ENCODE data around the gene HS6ST1. TPM values are rescaled to one million over a fixed set of nuclear protein-coding genes. Genes with fewer than 3 reads are reported as not detected.
A peak's percentile ranks its signal among the peaks of the same experiment; 100 is the strongest.

Gene HS6ST1
- total and polyA plus RNA-seq, 2 donors, result 16.9 to 40.0 TPM

- Histone ChIP-seq H3K36me3 (ENCODE audit: insufficient read depth) (no peaks in the 10 kb centered on the region), H3K4me3 (ENCODE audit: low read depth, low read length) (peak overlapping the region; percentile 56), H3K27ac (ENCODE audit: low read depth) (peak overlapping the region; percentile 59), H3K4me1 (ENCODE audit: insufficient read depth) (no peaks in the 10 kb centered on the region)
- no peak for DNase-seq (ENCODE audit: extremely low spot score)
- WGBS, result under 1% methylated on average over 84 of the region's 84 CpGs
Observed at GRCh38 chr2:128232965-128233789, 85.5 kb downstream of the HS6ST1 start.

- DNase-seq (ENCODE audit: extremely low spot score), result no peak
- H3K36me3 ChIP-seq (ENCODE audit: insufficient read depth), result no peaks in the 10 kb centered on the region
- no peaks in the 10 kb centered on the region for H3K4me1 ChIP-seq (ENCODE audit: insufficient read depth)
- H3K27ac ChIP-seq (ENCODE audit: low read depth), result no peak overlapping the region
- no peak overlapping the region for H3K4me3 ChIP-seq (ENCODE audit: low read depth, low read length)
Observed at GRCh38 chr2:128228894-128229293, 89.8 kb downstream of the HS6ST1 start.

DNA sequence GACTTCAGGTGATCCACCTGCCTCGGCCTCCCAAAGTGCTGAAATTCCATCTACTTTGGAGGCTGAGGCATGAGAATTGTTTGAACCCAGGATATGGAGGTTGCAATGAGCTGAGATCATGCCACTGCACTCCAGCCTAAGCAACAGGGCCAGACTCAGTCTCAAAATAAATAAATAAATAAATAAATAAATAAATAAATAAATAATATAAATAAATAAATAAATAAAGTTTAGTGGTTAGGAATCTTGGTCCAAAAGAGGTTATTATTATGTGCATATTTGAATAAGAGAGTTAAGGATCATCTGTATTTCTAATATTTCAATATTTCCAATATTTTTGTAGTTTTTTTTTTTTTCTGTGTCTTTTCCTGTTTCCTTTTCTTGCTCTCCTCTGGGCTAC is 90.8 kb downstream of the HS6ST1 start:
- WGBS, result 95% methylated on average over 1 of the region's 1 CpG

GRCh38 chr2:128219891-128220290 is 98.8 kb downstream of the HS6ST1 start:
- Histone ChIP-seq H3K4me3 (ENCODE audit: low read depth, low read length) (no peak overlapping the region), H3K4me1 (ENCODE audit: insufficient read depth) (no peaks in the 10 kb centered on the region)
- WGBS, result 56% methylated on average over 8 of the region's 8 CpGs

More for the DNA sequence above, 90.8 kb downstream of the HS6ST1 start:
- no peak for DNase-seq (ENCODE audit: extremely low spot score)
- no peak overlapping the region for H3K4me3 ChIP-seq (ENCODE audit: low read depth, low read length)
- no peaks in the 10 kb centered on the region for H3K36me3 ChIP-seq (ENCODE audit: insufficient read depth)
- no peaks in the 10 kb centered on the region for H3K4me1 ChIP-seq (ENCODE audit: insufficient read depth)
- H3K27ac ChIP-seq (ENCODE audit: low read depth), result no peak overlapping the region

GRCh38 chr2:128217671-128218070 is 101.0 kb downstream of the HS6ST1 start:
- Histone ChIP-seq H3K36me3 (ENCODE audit: insufficient read depth) (no peaks in the 10 kb centered on the region), H3K4me1 (ENCODE audit: insufficient read depth) (no peaks in the 10 kb centered on the region), H3K4me3 (ENCODE audit: low read depth, low read length) (no peak overlapping the region), H3K27ac (ENCODE audit: low read depth) (no peak overlapping the region)
- DNase-seq (ENCODE audit: extremely low spot score), result no peak
- WGBS, result 68% methylated on average over 4 of the region's 4 CpGs

More at GRCh38 chr2:128219891-128220290, 98.8 kb downstream of the HS6ST1 start:
- no peak for DNase-seq (ENCODE audit: extremely low spot score)
- Histone ChIP-seq H3K36me3 (ENCODE audit: insufficient read depth) (no peaks in the 10 kb centered on the region), H3K27ac (ENCODE audit: low read depth) (no peak overlapping the region)

DNA sequence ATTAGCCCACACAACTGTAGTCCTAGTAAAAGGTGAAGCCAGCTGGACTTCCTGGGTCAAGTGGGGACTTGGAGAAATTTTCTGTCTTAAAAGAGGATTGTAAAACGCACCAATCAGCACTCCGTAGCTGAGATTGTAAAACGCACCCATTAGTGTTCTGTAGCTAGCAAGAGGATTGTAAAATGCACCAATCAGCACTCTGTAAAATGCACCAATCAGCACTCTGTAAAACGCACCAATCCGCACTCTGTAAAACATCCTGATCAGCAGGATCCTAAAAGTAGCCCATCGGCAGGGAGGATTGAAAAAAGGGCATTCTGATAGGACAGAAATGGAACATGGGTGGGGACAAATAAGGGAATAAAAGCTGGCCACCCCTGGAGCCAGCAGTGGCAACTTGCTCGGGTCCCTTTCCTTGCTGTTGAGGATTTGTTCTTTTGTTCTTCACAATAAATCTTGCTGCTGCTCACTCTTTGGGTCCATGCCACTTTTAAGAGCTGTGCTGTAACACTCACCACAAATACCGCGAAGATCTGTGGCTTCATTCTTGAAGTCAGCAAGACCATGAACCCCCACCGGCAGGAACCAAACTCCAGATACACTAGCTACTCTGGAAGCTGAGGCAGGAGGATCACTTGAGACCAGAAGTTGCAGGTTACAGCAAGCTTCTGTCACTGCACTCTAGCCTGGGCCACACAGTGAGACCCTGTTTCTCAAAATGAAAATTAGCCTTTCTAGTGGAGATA is 102.6 kb downstream of the HS6ST1 start:
- Histone ChIP-seq H3K4me1 (ENCODE audit: insufficient read depth) (no peaks in the 10 kb centered on the region), H3K27ac (ENCODE audit: low read depth) (no peak overlapping the region), H3K36me3 (ENCODE audit: insufficient read depth) (no peaks in the 10 kb centered on the region), H3K4me3 (ENCODE audit: low read depth, low read length) (no peak overlapping the region)
- DNase-seq (ENCODE audit: extremely low spot score), result no peak
- WGBS, result 84% methylated on average over 10 of the region's 10 CpGs

Small RNA genes within 50 kb of the gene (small RNA-seq; reads per million reads assigned to genes)
- not detected for gene RF00019

Other genes starting within 250 kb of the HS6ST1 start
- 38.5 TPM for gene UGGT1, start 227.7 kb downstream of the HS6ST1 start, total RNA-seq
- gene UGGT1, start 227.7 kb downstream of the HS6ST1 start, polyA plus RNA-seq, result 11.4 TPM